ENCODE data around the gene MRGPRE.

MRGPRE gene

GRCh38 chr11:3198815-3199214 is 33.4 kb downstream of the MRGPRE start:
- in situ Hi-C loops (cut with MboI; ENCODE audit: low sequenced_read_pairs): no loop called here

- in situ Hi-C loops (cut with MboI; ENCODE audit: low sequenced_read_pairs): no loop called here
Measured at GRCh38 chr11:3197878-3198528, 34.2 kb downstream of the MRGPRE start.

- in situ Hi-C loops (cut with MboI; ENCODE audit: low sequenced_read_pairs): no loop called here
Measured at GRCh38 chr11:3197044-3197695, 35.0 kb downstream of the MRGPRE start.

- in situ Hi-C loops (cut with MboI; ENCODE audit: low sequenced_read_pairs): no loop called here
Measured at GRCh38 chr11:3196161-3197043, 35.8 kb downstream of the MRGPRE start.

- in situ Hi-C loops (cut with MboI; ENCODE audit: low sequenced_read_pairs): no loop called here
Measured at GRCh38 chr11:3195251-3196160, 36.7 kb downstream of the MRGPRE start.

GRCh38 chr11:3194016-3194816 is 38.0 kb downstream of the MRGPRE start:
- in situ Hi-C loops (cut with MboI; ENCODE audit: low sequenced_read_pairs): no loop called here

- in situ Hi-C loops (cut with MboI; ENCODE audit: low sequenced_read_pairs): no loop called here
Measured at GRCh38 chr11:3193373-3194015, 38.7 kb downstream of the MRGPRE start.

GRCh38 chr11:3192511-3193372 is 39.5 kb downstream of the MRGPRE start:
- in situ Hi-C loops (cut with MboI; ENCODE audit: low sequenced_read_pairs): no loop called here

- in situ Hi-C loops (cut with MboI; ENCODE audit: low sequenced_read_pairs): no loop called here
Measured at GRCh38 chr11:3191586-3192324, 40.5 kb downstream of the MRGPRE start.

GRCh38 chr11:3190600-3190999 is 41.6 kb downstream of the MRGPRE start:
- in situ Hi-C loops (cut with MboI; ENCODE audit: low sequenced_read_pairs): no loop called here

- in situ Hi-C loops (cut with MboI; ENCODE audit: low sequenced_read_pairs): no loop called here
Measured at GRCh38 chr11:3189886-3190583, 42.2 kb downstream of the MRGPRE start.

- in situ Hi-C loops (cut with MboI; ENCODE audit: low sequenced_read_pairs): no loop called here
Measured at GRCh38 chr11:3189196-3189843, 42.9 kb downstream of the MRGPRE start.

GRCh38 chr11:3188496-3189195 is 43.6 kb downstream of the MRGPRE start:
- in situ Hi-C loops (cut with MboI; ENCODE audit: low sequenced_read_pairs): no loop called here

- in situ Hi-C loops (cut with MboI; ENCODE audit: low sequenced_read_pairs): no loop called here
Measured at GRCh38 chr11:3186166-3186953, 45.9 kb downstream of the MRGPRE start.

GRCh38 chr11:3184732-3185347 is 47.4 kb downstream of the MRGPRE start:
- in situ Hi-C loops (cut with MboI; ENCODE audit: low sequenced_read_pairs): no loop called here

Data from HL-60/S4 treated with retinoic acid at 250 ng/mL for 4 days and 3 days (cell line).